ENCODE data around the gene RBM33. TPM values are rescaled to one million over a fixed set of nuclear protein-coding genes. Genes with fewer than 3 reads are reported as not detected.

RBM33 gene
- total and polyA plus RNA-seq, 9 of the 15 experiments (the other 6 are each of a cell fraction or from before 2014, with no cell fraction given): 4.4 to 80.7 (median 27.3) TPM

- in situ Hi-C loops (cut with MboI) (loop anchor here (10.0 kb wide), 1 partner anchor 1474 kb away; no protein-coding TSS in a partner anchor), intact Hi-C loops (cut with micrococcal nuclease) (loop anchor here (10.0 kb wide), 1 partner anchor 844 kb away; the partner anchor contains the start of gene RNF32)
- no TSS peak for BruUV-seq (replicated peaks)
- TF ChIP-seq CBFA2T3 (IDR thresholded peaks at IDR 0.05) (no peak), ZNF764 (CRISPR knock-in tag; IDR thresholded peaks at IDR 0.05; ENCODE audit: low read depth) (no peak), STAT5A (IDR thresholded peaks at IDR 0.05; ENCODE audit: borderline replicate concordance, low read length) (no peak), MCM3 (IDR thresholded peaks at IDR 0.05) (0 out of 2 replicates have a peak, but pooled peaks have one; percentile 36)
- TF ChIP-seq, protein P1, sequence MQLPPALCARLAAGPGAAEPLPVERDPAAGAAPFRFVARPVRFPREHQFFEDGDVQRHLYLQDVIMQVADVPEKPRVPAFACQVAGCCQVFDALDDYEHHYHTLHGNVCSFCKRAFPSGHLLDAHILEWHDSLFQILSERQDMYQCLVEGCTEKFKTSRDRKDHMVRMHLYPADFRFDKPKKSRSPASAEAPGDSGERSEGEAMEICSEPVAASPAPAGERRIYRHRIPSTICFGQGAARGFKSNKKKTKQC (CRISPR knock-in tag; IDR thresholded peaks at IDR 0.05): 0 out of 2 replicates have a peak, but pooled peaks have one; percentile 33
- Histone ChIP-seq H3K36me3 (ENCODE audit: control insufficient read depth, insufficient read depth, low read length) (no peaks in the 10 kb centered on the region), H3K4me1 (replicated peaks in 1 of 2; ENCODE audit: control insufficient read depth in 2 of 2, insufficient read depth in 2 of 2, low read length in 2 of 2) (peaks cover 0 to 31% of the 10 kb centered on the region in 2 experiments; a peak in 2 of 5 replicates), H3K79me2 (ENCODE audit: control insufficient read depth, insufficient read depth, low read length) (no peaks in the 10 kb centered on the region), H3K9me1 (ENCODE audit: control insufficient read depth, insufficient read depth, low read length) (no peaks in the 10 kb centered on the region), H2AFZ (ENCODE audit: low read depth, low read length) (no peak overlapping the region), H3K4me3 (no peak overlapping the region), H3K4me2 (ENCODE audit: insufficient read depth, low read length) (no peak overlapping the region), H4K20me1 (replicated peaks; ENCODE audit: control insufficient read depth, insufficient read depth, low read length) (peaks cover 8% of the 10 kb centered on the region), H3K27ac (ENCODE audit: extremely low read depth, low read depth, low read length) (no peak overlapping the region), H3K9ac (ENCODE audit: insufficient read depth in 1 of 2, low read depth in 2 of 2, low read length in 2 of 2) (no peak overlapping the region; a peak in 1 of 4 replicates), H3K9me3 (replicated peaks; ENCODE audit: control insufficient read depth, insufficient read depth, low read depth, low read length) (no peaks in the 10 kb centered on the region), H3K27me3 (ENCODE audit: control insufficient read depth in 2 of 2, insufficient read depth in 2 of 2, low read length in 2 of 2) (peaks cover 40 to 72% of the 10 kb centered on the region in 2 experiments)
- 4% methylated on average over 16 of the region's 16 CpGs for WGBS (ENCODE audit: insufficient coverage, low coverage, missing lambda C conversion rate)
- CTCF ChIA-PET (ENCODE audit: low intra/inter-chr PET ratio): no interaction called here
- POLR2A ChIA-PET: interaction anchor here (0.6 kb wide), 1 partner anchor 102 kb away, joined by 3 read pairs; no protein-coding TSS in a partner anchor
- no peak for DNase-seq (ENCODE audit: extremely low read depth in 1 of 4, low spot score in 3 of 4)
- no peak for ATAC-seq
- FAIRE-seq: no peak
Observed at GRCh38 chr7:155800741-155801267, 156.3 kb downstream of the RBM33 start.

Data from K562 (cell line).